22Rv1 (cell line): ENCODE data around the gene PKIB.

Experiments used
- ZFX ChIP-seq: fragments of 450-650 bp; IDR thresholded peaks from 2 replicates; pipeline ENCODE4 v1.6.1; 2017; ENCODE audit warnings: antibody characterized with exemption, borderline replicate concordance
- TF ChIP-seq, protein P1 (sequence below): fragments of 450-650 bp; IDR thresholded peaks from 2 replicates; pipeline ENCODE4 v1.5.1; 2017; ENCODE audit warnings: mild to moderate bottlenecking

GRCh38 chr6:122694602-122695001 lies 84.4 kb downstream of the PKIB start:
- TF ChIP-seq, protein P1, sequence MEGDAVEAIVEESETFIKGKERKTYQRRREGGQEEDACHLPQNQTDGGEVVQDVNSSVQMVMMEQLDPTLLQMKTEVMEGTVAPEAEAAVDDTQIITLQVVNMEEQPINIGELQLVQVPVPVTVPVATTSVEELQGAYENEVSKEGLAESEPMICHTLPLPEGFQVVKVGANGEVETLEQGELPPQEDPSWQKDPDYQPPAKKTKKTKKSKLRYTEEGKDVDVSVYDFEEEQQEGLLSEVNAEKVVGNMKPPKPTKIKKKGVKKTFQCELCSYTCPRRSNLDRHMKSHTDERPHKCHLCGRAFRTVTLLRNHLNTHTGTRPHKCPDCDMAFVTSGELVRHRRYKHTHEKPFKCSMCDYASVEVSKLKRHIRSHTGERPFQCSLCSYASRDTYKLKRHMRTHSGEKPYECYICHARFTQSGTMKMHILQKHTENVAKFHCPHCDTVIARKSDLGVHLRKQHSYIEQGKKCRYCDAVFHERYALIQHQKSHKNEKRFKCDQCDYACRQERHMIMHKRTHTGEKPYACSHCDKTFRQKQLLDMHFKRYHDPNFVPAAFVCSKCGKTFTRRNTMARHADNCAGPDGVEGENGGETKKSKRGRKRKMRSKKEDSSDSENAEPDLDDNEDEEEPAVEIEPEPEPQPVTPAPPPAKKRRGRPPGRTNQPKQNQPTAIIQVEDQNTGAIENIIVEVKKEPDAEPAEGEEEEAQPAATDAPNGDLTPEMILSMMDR, result no peak
- TF ChIP-seq ZFX, result no peak
